GM12878 (cell line): ENCODE data around the gene TSHZ2. TPM values are rescaled to one million over a fixed set of nuclear protein-coding genes. Genes with fewer than 3 reads are reported as not detected.

Experiments
- ATAC-seq: fragments of 200-7000 bp; cut with Tn5 transposase; 3 replicates; pipeline ENCODE4 v1.9.1; 2020; ENCODE audit warnings: mild to moderate bottlenecking, moderate library complexity
- BruUV-seq: library from RNA; stranded (reverse); fragments of 400-500 nt; replicated peaks from 2 replicates; lab custom pipeline; 2021; lab: Mats Ljungman, UMichigan
- CTCF ChIA-PET: fragments of 300-600 bp; sonication (Branson Sonifier 250); formaldehyde crosslinking; extraction: SDS; loops from one replicate; lab custom pipeline; 2021; ENCODE audit warnings: inconsistent platforms; lab: Yijun Ruan, JAX
- POLR2A ChIA-PET: fragments of 350-600 bp; formaldehyde crosslinking; extraction: SDS; loops from one replicate; lab custom pipeline; 2021; ENCODE audit warnings: inconsistent platforms; lab: Charles Lee
- RAD21 ChIA-PET: fragments of 300-600 bp; sonication (Branson Sonifier 250); formaldehyde crosslinking; loops from one replicate; lab custom pipeline; 2023; ENCODE audit warnings: antibody characterized with exemption; ENCODE audit not compliant: unreplicated experiment; lab: Charles Lee
- SMC1A ChIA-PET: fragments of 300-600 bp; sonication (Branson Sonifier 250); formaldehyde crosslinking; loops from one replicate; lab custom pipeline; 2023; ENCODE audit not compliant: unreplicated experiment, uncharacterized antibody; lab: Charles Lee
- DNase-seq: peaks from one replicate; pipeline ENCODE4 v3.0.0-alpha.2; 2011; ENCODE audit warnings: low read depth, low spot score
- FAIRE-seq: peaks from 3 replicates; lab custom pipeline; 2011; peaks lifted over from hg19 to GRCh38; lab: Jason Lieb, UNC
- H2AFZ ChIP-seq: 2 replicates; pipeline ENCODE4 v1.6.0; 2011; ENCODE audit warnings: low read depth, low read length, control low read depth; ENCODE audit not compliant: control insufficient read depth
- H3K27ac ChIP-seq: 2 replicates; pipeline ENCODE4 v1.5.1; 2011; ENCODE audit warnings: control low read depth; ENCODE audit not compliant: control insufficient read depth, insufficient read depth
- H3K27me3 ChIP-seq, 2 experiments: replicated peaks in 1 of 2; 2 replicates each; pipeline versions ENCODE4 v1.6.0 to v1.6.1; 2011; ENCODE audit warnings: low read length in 1 of 2; ENCODE audit not compliant: control insufficient read depth in 2 of 2, insufficient read depth in 2 of 2
- H3K36me3 ChIP-seq, 2 experiments: 2 replicates each; pipeline ENCODE4 v1.5.1; 2011; ENCODE audit warnings: low read length in 1 of 2; ENCODE audit not compliant: control insufficient read depth in 2 of 2, insufficient read depth in 2 of 2
- H3K4me1 ChIP-seq: 2 replicates; pipeline ENCODE4 v1.6.1; 2011; ENCODE audit warnings: mild to moderate bottlenecking, low read length, moderate library complexity, mixed read lengths; ENCODE audit not compliant: control insufficient read depth, insufficient read depth
- H3K4me2 ChIP-seq: 2 replicates; pipeline ENCODE4 v1.6.0; 2011; ENCODE audit warnings: control low read depth; ENCODE audit not compliant: control insufficient read depth, insufficient read depth
- H3K4me3 ChIP-seq: fragments of 200-600 bp; sonication (generic); 2 replicates; pipeline ENCODE4 v1.5.1; 2016
- H3K79me2 ChIP-seq: 2 replicates; pipeline ENCODE4 v1.6.0; 2011; ENCODE audit warnings: low read length; ENCODE audit not compliant: control insufficient read depth, insufficient read depth
- H3K9ac ChIP-seq: 2 replicates; pipeline ENCODE4 v1.8.0; 2011; ENCODE audit warnings: low read length, control low read depth, mixed read lengths; ENCODE audit not compliant: control insufficient read depth, insufficient read depth
- H3K9me3 ChIP-seq: replicated peaks from 3 replicates; pipeline ENCODE4 v1.5.1; 2011; ENCODE audit warnings: mild to moderate bottlenecking, low read length; ENCODE audit not compliant: control insufficient read depth, insufficient read depth
- H4K20me1 ChIP-seq: 2 replicates; pipeline ENCODE4 v1.6.0; 2011; ENCODE audit not compliant: control insufficient read depth, insufficient read depth
- BMI1 ChIP-seq: fragments of 450-650 bp; IDR thresholded peaks from 2 replicates; pipeline ENCODE4 v1.6.1; 2016; ENCODE audit warnings: mild to moderate bottlenecking, moderate library complexity, borderline replicate concordance
- CHD2 ChIP-seq: IDR thresholded peaks from 2 replicates; pipeline ENCODE4 v1.6.1; 2011; ENCODE audit warnings: low read depth, low read length, improper control_type of control experiment, borderline replicate concordance
- ESRRA ChIP-seq: IDR thresholded peaks from 2 replicates; pipeline ENCODE4 v1.6.1; 2012; ENCODE audit warnings: mild to moderate bottlenecking, low read length, improper control_type of control experiment
- FOXK2 ChIP-seq: fragments of 450-650 bp; IDR thresholded peaks from 2 replicates; pipeline ENCODE4 v1.6.1; 2017; ENCODE audit warnings: mild to moderate bottlenecking, moderate library complexity
- HDGF ChIP-seq: fragments of 450-650 bp; IDR thresholded peaks from 2 replicates; pipeline ENCODE4 v1.6.1; 2016; ENCODE audit warnings: antibody characterized with exemption
- MAX ChIP-seq: IDR thresholded peaks from 2 replicates; pipeline ENCODE4 v1.6.1; 2012; ENCODE audit warnings: low read depth, low read length, improper control_type of control experiment
- MEF2A ChIP-seq: IDR thresholded peaks from 2 replicates; pipeline ENCODE4 v1.6.1; 2011; ENCODE audit warnings: low read depth, mild to moderate bottlenecking, low read length, moderate library complexity; ENCODE audit not compliant: insufficient read depth
- MTA2 ChIP-seq: fragments of 450-650 bp; IDR thresholded peaks from 2 replicates; pipeline ENCODE4 v1.6.1; 2016; ENCODE audit warnings: low read depth, mild to moderate bottlenecking, moderate library complexity
- RELB ChIP-seq: fragments of 450-650 bp; IDR thresholded peaks from 2 replicates; pipeline ENCODE4 v1.6.1; 2017; ENCODE audit warnings: low read depth, mild to moderate bottlenecking, moderate library complexity
- WGBS: methylation state at CpG from one replicate; pipeline ENCODE4 v1.1.6; 2016; ENCODE audit warnings: low lambda C conversion rate; ENCODE audit not compliant: insufficient replicate concordance, insufficient coverage; ENCODE audit errors: missing lambda C conversion rate; 5-methylcytosine and 5-hydroxymethylcytosine counted together
- in situ Hi-C: fragments of 300-500 bp; cut with MboI; formaldehyde crosslinking; loops from 9 replicates; pipeline ENCODE4 v1.14.3; 2018; ENCODE audit warnings: mixed read lengths
- intact Hi-C: fragments of 100-400 bp; cut with micrococcal nuclease; formaldehyde crosslinking; loops from one replicate; pipeline ENCODE4 v1.14.2; 2022; ENCODE audit not compliant: unreplicated experiment
- polyA plus RNA-seq, 11 experiments: library from polyadenylated mRNA; depleted of rRNA in 4 of 11; unstranded in 6 of 11; stranded (reverse) in 5 of 11; fragments of >200 nt; fragmentation: Nextera tagmentation in 4 of 11; fragmentation: Illumina TruSeq in 1 of 11; extraction: Ambion mirVana in 4 of 11; extraction: Trizol in 1 of 11; gene quantifications; 1 replicate in 1 of 11; 2 replicates in 10 of 11; pipeline versions ENCODE4 v1.2.1 to v1.2.3, GENCODE V29; 2011 to 2016; ENCODE audit warnings: inconsistent platforms in 2 of 11, missing spikeins in 2 of 11, low read depth in 1 of 11
- total RNA-seq, 4 experiments: library from RNA; depleted of rRNA in 3 of 4; stranded (reverse); fragments of >200 nt in 3 of 4; fragmentation: Illumina TruSeq in 1 of 4; extraction: Trizol in 1 of 4; gene quantifications; 2 replicates each; pipeline versions ENCODE4 v1.2.1 to v1.2.3, GENCODE V29; 2013 to 2021
- TF ChIP-seq, protein P1 (sequence below): fragments of 450-650 bp; IDR thresholded peaks from 2 replicates; pipeline ENCODE4 v1.6.1; 2016; ENCODE audit warnings: mild to moderate bottlenecking, moderate library complexity, borderline replicate concordance

TSHZ2 gene
- total and polyA plus RNA-seq, 10 of the 15 experiments (the other 5 are each of a cell fraction or from before 2014, with no cell fraction given): 0.01 to 0.86 (median 0.13) TPM; not detected in 2

DNA sequence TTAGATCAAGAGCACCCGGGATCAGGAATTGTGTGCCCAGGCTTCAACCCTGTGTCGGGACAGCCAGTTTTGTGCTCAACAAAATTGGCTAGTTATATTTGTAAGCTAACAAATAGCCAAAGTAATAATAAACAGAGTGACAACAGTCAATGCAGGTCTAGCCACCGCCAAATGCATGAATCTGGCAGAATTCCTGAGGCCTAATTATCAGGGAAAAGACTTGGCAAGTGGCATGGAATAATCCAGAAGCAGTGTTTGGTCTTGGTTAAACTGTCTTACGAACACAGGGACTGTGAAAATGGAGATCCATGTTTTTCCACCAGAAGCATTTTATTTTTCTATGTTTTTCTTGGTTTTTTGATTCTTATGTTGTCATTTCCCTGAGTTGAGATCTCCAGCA is 352.7 kb downstream of the TSHZ2 start:
- Histone ChIP-seq H2AFZ (no peak overlapping the region), H3K9me3 (no peaks in the 10 kb centered on the region), H3K27me3 (no peaks in the 10 kb centered on the region), H3K27ac (no peak overlapping the region), H3K4me2 (no peak overlapping the region), H3K4me3 (no peak overlapping the region), H4K20me1 (no peaks in the 10 kb centered on the region), H3K79me2 (no peaks in the 10 kb centered on the region), H3K4me1 (no peaks in the 10 kb centered on the region), H3K36me3 (no peaks in the 10 kb centered on the region), H3K9ac (no peak overlapping the region)
- RAD21 ChIA-PET: no interaction called here
- FAIRE-seq: no peak
- intact Hi-C loops (no loop called here), in situ Hi-C loops (no loop called here)
- ATAC-seq: no peak
- no peak for DNase-seq
- POLR2A ChIA-PET: interaction anchor here (0.6 kb wide), 1 partner anchor 11 kb away, joined by 3 read pairs; no protein-coding TSS in a partner anchor
- TF ChIP-seq ESRRA: no peak
- no peak for TF ChIP-seq CHD2
- no peak for TF ChIP-seq MTA2
- TF ChIP-seq HDGF: no peak
- TF ChIP-seq MEF2A: no peak
- TF ChIP-seq RELB: no peak
- TF ChIP-seq BMI1: no peak
- no peak for TF ChIP-seq MAX
- no peak for TF ChIP-seq FOXK2
- TF ChIP-seq, protein P1, sequence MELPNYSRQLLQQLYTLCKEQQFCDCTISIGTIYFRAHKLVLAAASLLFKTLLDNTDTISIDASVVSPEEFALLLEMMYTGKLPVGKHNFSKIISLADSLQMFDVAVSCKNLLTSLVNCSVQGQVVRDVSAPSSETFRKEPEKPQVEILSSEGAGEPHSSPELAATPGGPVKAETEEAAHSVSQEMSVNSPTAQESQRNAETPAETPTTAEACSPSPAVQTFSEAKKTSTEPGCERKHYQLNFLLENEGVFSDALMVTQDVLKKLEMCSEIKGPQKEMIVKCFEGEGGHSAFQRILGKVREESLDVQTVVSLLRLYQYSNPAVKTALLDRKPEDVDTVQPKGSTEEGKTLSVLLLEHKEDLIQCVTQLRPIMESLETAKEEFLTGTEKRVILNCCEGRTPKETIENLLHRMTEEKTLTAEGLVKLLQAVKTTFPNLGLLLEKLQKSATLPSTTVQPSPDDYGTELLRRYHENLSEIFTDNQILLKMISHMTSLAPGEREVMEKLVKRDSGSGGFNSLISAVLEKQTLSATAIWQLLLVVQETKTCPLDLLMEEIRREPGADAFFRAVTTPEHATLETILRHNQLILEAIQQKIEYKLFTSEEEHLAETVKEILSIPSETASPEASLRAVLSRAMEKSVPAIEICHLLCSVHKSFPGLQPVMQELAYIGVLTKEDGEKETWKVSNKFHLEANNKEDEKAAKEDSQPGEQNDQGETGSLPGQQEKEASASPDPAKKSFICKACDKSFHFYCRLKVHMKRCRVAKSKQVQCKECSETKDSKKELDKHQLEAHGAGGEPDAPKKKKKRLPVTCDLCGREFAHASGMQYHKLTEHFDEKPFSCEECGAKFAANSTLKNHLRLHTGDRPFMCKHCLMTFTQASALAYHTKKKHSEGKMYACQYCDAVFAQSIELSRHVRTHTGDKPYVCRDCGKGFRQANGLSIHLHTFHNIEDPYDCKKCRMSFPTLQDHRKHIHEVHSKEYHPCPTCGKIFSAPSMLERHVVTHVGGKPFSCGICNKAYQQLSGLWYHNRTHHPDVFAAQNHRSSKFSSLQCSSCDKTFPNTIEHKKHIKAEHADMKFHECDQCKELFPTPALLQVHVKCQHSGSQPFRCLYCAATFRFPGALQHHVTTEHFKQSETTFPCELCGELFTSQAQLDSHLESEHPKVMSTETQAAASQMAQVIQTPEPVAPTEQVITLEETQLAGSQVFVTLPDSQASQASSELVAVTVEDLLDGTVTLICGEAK: no peak
- SMC1A ChIA-PET: no interaction called here
- no TSS peak for BruUV-seq
- 8% methylated on average over 4 of the region's 4 CpGs for WGBS
- CTCF ChIA-PET: no interaction called here
